ENCODE results near the gene TASP1. TPM values are rescaled to one million over a fixed set of nuclear protein-coding genes. Genes with fewer than 3 reads are reported as not detected.

Gene TASP1
- total RNA-seq, 1 experiment from 2014 or later, result 8.9 TPM

- Histone ChIP-seq H3K9me3 (ENCODE audit: control insufficient read depth, insufficient read depth, low read depth, low read length) (no peaks in the 10 kb centered on the region), H3K27ac (ENCODE audit: low read length) (no peak overlapping the region), H3K36me3 (ENCODE audit: control insufficient read depth, insufficient read depth, low read length) (no peaks in the 10 kb centered on the region), H3K4me1 (ENCODE audit: control insufficient read depth, insufficient read depth, low read length) (no peaks in the 10 kb centered on the region), H3K27me3 (ENCODE audit: control insufficient read depth, insufficient read depth, low read length) (no peaks in the 10 kb centered on the region), H3K4me3 (ENCODE audit: low read depth in 2 of 2, low read length in 2 of 2) (no peak overlapping the region)
- intact Hi-C loops (cut with micrococcal nuclease; ENCODE audit: unreplicated experiment) (no loop called here), in situ Hi-C loops (cut with HindIII; ENCODE audit: low pct_unique_long_range_greater_than_20kb, low sequenced_read_pairs) (no loop called here)
- ChIA-PET POLR2A (no interaction called here), CTCF (no interaction called here)
- DNase-seq (ENCODE audit: low read depth, low spot score), result no peak
- TF ChIP-seq POLR2AphosphoS5 (IDR thresholded peaks at IDR 0.05; ENCODE audit: low read depth, low read length) (no peak), SIN3A (IDR thresholded peaks at IDR 0.05; ENCODE audit: borderline replicate concordance, insufficient read depth, low read depth, low read length) (no peak), CTCF (IDR thresholded peaks at IDR 0.05) (no peak), TCF7L2 (IDR thresholded peaks at IDR 0.05; ENCODE audit: low read depth, low read length) (no peak)
- ATAC-seq, result no peak
- no TSS peak for BruUV-seq (replicated peaks)
These were observed 282.1 kb downstream of the TASP1 start for GRCh38 chr20:13356591-13356990.

- Histone ChIP-seq H3K4me3 (ENCODE audit: low read depth in 2 of 2, low read length in 2 of 2) (no peak overlapping the region), H3K36me3 (ENCODE audit: control insufficient read depth, insufficient read depth, low read length) (no peaks in the 10 kb centered on the region), H3K27me3 (ENCODE audit: control insufficient read depth, insufficient read depth, low read length) (no peaks in the 10 kb centered on the region), H3K9me3 (ENCODE audit: control insufficient read depth, insufficient read depth, low read depth, low read length) (no peaks in the 10 kb centered on the region), H3K27ac (ENCODE audit: low read length) (no peak overlapping the region), H3K4me1 (ENCODE audit: control insufficient read depth, insufficient read depth, low read length) (no peaks in the 10 kb centered on the region)
- in situ Hi-C loops (cut with HindIII; ENCODE audit: low pct_unique_long_range_greater_than_20kb, low sequenced_read_pairs) (no loop called here), intact Hi-C loops (cut with micrococcal nuclease; ENCODE audit: unreplicated experiment) (no loop called here)
- DNase-seq (ENCODE audit: low read depth, low spot score) (no peak), ATAC-seq (no peak)
- ChIA-PET CTCF (no interaction called here), POLR2A (no interaction called here)
- no TSS peak for BruUV-seq (replicated peaks)
- no peak for TF ChIP-seq REST (IDR thresholded peaks at IDR 0.05; ENCODE audit: insufficient read depth in 1 of 2, low read depth in 2 of 2, low read length in 1 of 2)
- TF ChIP-seq SIN3A (IDR thresholded peaks at IDR 0.05; ENCODE audit: borderline replicate concordance, insufficient read depth, low read depth, low read length), result no peak
- TF ChIP-seq POLR2AphosphoS5 (IDR thresholded peaks at IDR 0.05; ENCODE audit: low read depth, low read length), result no peak
- TF ChIP-seq CTCF (IDR thresholded peaks at IDR 0.05), result no peak
- TF ChIP-seq TCF7L2 (IDR thresholded peaks at IDR 0.05; ENCODE audit: low read depth, low read length), result no peak
These were observed 282.7 kb downstream of the TASP1 start for GRCh38 chr20:13355941-13356486.

Measured in Panc1 (cell line).